ENCODE results near the gene SHISA5. TPM values are rescaled to one million over a fixed set of nuclear protein-coding genes. Genes with fewer than 3 reads are reported as not detected.

The SHISA5 gene
- total and polyA plus RNA-seq, 2 of the 4 experiments (the other 2 are of a cell fraction): 82.3 to 162 TPM

GRCh38 chr3:48519277-48519643 is 15.3 kb upstream of the SHISA5 start:
- H3K23ac ChIP-seq (ENCODE audit: low read depth, low read length): no peak overlapping the region
- no peaks in the 10 kb centered on the region for H4K20me1 ChIP-seq (ENCODE audit: insufficient read depth, low read length)
- ATAC-seq (ENCODE audit: low read depth): no peak
- H3K27ac ChIP-seq (ENCODE audit: insufficient read depth, low read length): no peak overlapping the region
- no peak overlapping the region for H3K4me3 ChIP-seq (ENCODE audit: insufficient read depth, low read depth, low read length)
- H2BK5ac ChIP-seq (ENCODE audit: low read depth, low read length, poor library complexity, severe bottlenecking): no peak overlapping the region
- H3K36me3 ChIP-seq (ENCODE audit: control insufficient read depth, insufficient read depth, low read length): peaks cover 9% of the 10 kb centered on the region
- no peak overlapping the region for H3K14ac ChIP-seq (replicated peaks; ENCODE audit: low read depth, low read length)
- no peak overlapping the region for H3K4ac ChIP-seq (ENCODE audit: low read depth, low read length)
- H3K9me3 ChIP-seq (ENCODE audit: control insufficient read depth, insufficient read depth, low read length): no peaks in the 10 kb centered on the region
- no peaks in the 10 kb centered on the region for H3K9me1 ChIP-seq (ENCODE audit: insufficient read depth, low read length)
- H4K5ac ChIP-seq (ENCODE audit: low read depth, low read length): no peak overlapping the region
- H3K4me1 ChIP-seq (ENCODE audit: control insufficient read depth, insufficient read depth, low read length): 0 out of 2 replicates have a peak, but pooled peaks cover 2% of the 10 kb centered on the region
- 100% methylated on average over 5 of the region's 9 CpGs; no CpG with 5 or more reads in 1 of the 2 experiments for WGBS, 2 experiments (ENCODE audit: extremely low coverage in 2 of 2, insufficient read length in 1 of 2)
- TF ChIP-seq ELK1 (IDR thresholded peaks at IDR 0.05; ENCODE audit: borderline replicate concordance, low read depth, low read length) (no peak), BHLHE40 (IDR thresholded peaks at IDR 0.05; ENCODE audit: low read depth, low read length) (no peak), MXI1 (IDR thresholded peaks at IDR 0.05; ENCODE audit: borderline replicate concordance, low read depth, low read length) (no peak), SMC3 (IDR thresholded peaks at IDR 0.05; ENCODE audit: low read depth, low read length) (no peak), POLR2A (IDR thresholded peaks at IDR 0.05; ENCODE audit: low read depth, low read length) (no peak), NFE2L2 (IDR thresholded peaks at IDR 0.05; ENCODE audit: low read depth, low read length) (no peak)
- H3K56ac ChIP-seq (ENCODE audit: extremely low read depth, insufficient read depth, low read length): no peak overlapping the region
- H2BK15ac ChIP-seq (ENCODE audit: low read depth, low read length): no peak overlapping the region
- intact Hi-C loops (cut with micrococcal nuclease) (no loop called here), in situ Hi-C loops (cut with MboI; ENCODE audit: low sequenced_read_pairs) (no loop called here), dilution Hi-C loops (cut with HindIII; ENCODE audit: low sequenced_read_pairs, unreplicated experiment) (no loop called here)
- H3K27me3 ChIP-seq (ENCODE audit: control insufficient read depth, insufficient read depth, low read length): no peaks in the 10 kb centered on the region
- H3K4me2 ChIP-seq (ENCODE audit: low read depth, low read length): no peak overlapping the region
- H4K91ac ChIP-seq (ENCODE audit: insufficient read depth, low read depth, low read length): no peak overlapping the region
- no peak overlapping the region for H4K8ac ChIP-seq (ENCODE audit: low read depth in 2 of 2, low read length in 2 of 2)
- H3K18ac ChIP-seq (ENCODE audit: low read depth, low read length): no peak overlapping the region
- BruUV-seq (replicated peaks): no TSS peak
- no peak overlapping the region for H2AFZ ChIP-seq (replicated peaks; ENCODE audit: low read length, poor library complexity)
- H2BK120ac ChIP-seq (ENCODE audit: low read depth, low read length): no peak overlapping the region
- H3K9ac ChIP-seq (ENCODE audit: low read depth, low read length): no peak overlapping the region
- ChIA-PET POLR2A (ENCODE audit: unreplicated experiment) (no interaction called here), CTCF (no interaction called here)
- no peak for DNase-seq
- H3K79me1 ChIP-seq (ENCODE audit: low read depth in 1 of 2, low read length in 2 of 2): no peaks in the 10 kb centered on the region
- H2AK9ac ChIP-seq (replicated peaks; ENCODE audit: low read depth, low read length, poor library complexity): no peak overlapping the region
- no peak overlapping the region for H2BK20ac ChIP-seq (ENCODE audit: low read depth, low read length)
- no peak overlapping the region for H2AK5ac ChIP-seq (ENCODE audit: low read depth, low read length)
